ENCODE data around the gene DCLRE1C.
"Not testable (repeated sequence)": the region's sequence is repeated elsewhere in the genome, so short reads cannot be mapped to it uniquely, and the experiment has no call there.

The DCLRE1C gene

DNA sequence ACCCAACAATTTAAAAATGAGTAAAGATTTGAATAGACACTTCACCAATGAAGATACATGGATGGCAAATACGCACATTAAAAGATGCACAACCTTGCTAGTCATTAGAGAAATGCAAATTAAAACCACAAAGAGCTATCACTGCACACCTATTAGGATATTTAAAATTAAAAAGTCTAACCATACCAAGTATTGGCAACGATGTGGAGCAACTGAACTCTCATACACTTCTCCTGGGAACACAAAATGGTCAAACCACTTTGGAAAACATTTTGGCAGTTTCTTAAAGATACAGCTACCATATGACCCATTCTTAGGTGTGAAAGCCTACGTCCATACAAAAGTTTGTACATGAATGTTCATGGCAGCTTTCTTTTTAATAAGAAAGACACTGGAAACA lies 36.1 kb downstream of the DCLRE1C start:
- DNase-seq (ENCODE audit: low read depth, low spot score) = no peak
- WGBS (ENCODE audit: insufficient coverage, insufficient read length) = no CpG with 5 or more reads among the region's 3 CpGs
- Histone ChIP-seq H3K4me3 (ENCODE audit: low read length) (no peak overlapping the region), H3K36me3 (ENCODE audit: control insufficient read depth, insufficient read depth, low read length) (peaks cover 3% of the 10 kb centered on the region; the same call in 1 of the 2 replicates), H3K4me1 (ENCODE audit: control insufficient read depth, insufficient read depth, low read length) (no peaks in the 10 kb centered on the region), H3K9me3 (ENCODE audit: control insufficient read depth, insufficient read depth, low read length) (no peaks in the 10 kb centered on the region), H3K27me3 (ENCODE audit: control insufficient read depth, insufficient read depth, low read length) (no peaks in the 10 kb centered on the region), H3K27ac (ENCODE audit: low read length) (no peak overlapping the region)

DNA sequence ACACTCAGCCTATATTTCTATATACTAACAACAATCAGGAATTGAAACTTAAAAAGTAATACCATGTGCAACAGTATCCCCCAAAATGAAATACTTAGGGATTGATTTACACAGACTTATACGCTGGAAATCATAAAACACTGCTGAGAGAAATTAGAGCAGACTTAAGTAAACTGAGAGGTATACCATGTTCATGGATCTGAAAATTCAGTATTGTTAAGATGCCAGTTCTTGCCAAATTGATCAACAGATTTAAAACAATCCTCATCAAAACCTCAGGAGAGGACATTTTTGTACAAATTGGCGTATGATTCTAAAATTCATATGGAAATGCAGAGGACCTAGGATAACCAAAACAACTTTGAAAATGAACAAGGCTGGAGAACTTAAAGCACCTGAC lies 37.3 kb downstream of the DCLRE1C start:
- H3K27me3 ChIP-seq (ENCODE audit: control insufficient read depth, insufficient read depth, low read length) = no peaks in the 10 kb centered on the region
- H3K4me3 ChIP-seq (ENCODE audit: low read length) = no peak overlapping the region
- no peaks in the 10 kb centered on the region for H3K9me3 ChIP-seq (ENCODE audit: control insufficient read depth, insufficient read depth, low read length)
- H3K36me3 ChIP-seq (ENCODE audit: control insufficient read depth, insufficient read depth, low read length) = no peaks in the 10 kb centered on the region; the same call in 1 of the 2 replicates
- no peaks in the 10 kb centered on the region for H3K4me1 ChIP-seq (ENCODE audit: control insufficient read depth, insufficient read depth, low read length)
- DNase-seq (ENCODE audit: low read depth, low spot score) = no peak
- WGBS (ENCODE audit: insufficient coverage, insufficient read length) = no CpG with 5 or more reads among the region's 2 CpGs
- H3K27ac ChIP-seq (ENCODE audit: low read length) = no peak overlapping the region

- Histone ChIP-seq H3K4me3 (ENCODE audit: low read length) (no peak overlapping the region), H3K27me3 (ENCODE audit: control insufficient read depth, insufficient read depth, low read length) (no peaks in the 10 kb centered on the region), H3K9me3 (ENCODE audit: control insufficient read depth, insufficient read depth, low read length) (no peaks in the 10 kb centered on the region), H3K4me1 (ENCODE audit: control insufficient read depth, insufficient read depth, low read length) (no peaks in the 10 kb centered on the region), H3K27ac (ENCODE audit: low read length) (no peak overlapping the region), H3K36me3 (ENCODE audit: control insufficient read depth, insufficient read depth, low read length) (peaks cover 4% of the 10 kb centered on the region; the same call in 1 of the 2 replicates)
- no peak for DNase-seq (ENCODE audit: low read depth, low spot score)
- WGBS (ENCODE audit: insufficient coverage, insufficient read length) = no CpG with 5 or more reads among the region's 3 CpGs
Observed at GRCh38 chr10:14911801-14912200, 42.1 kb downstream of the DCLRE1C start.

DNA sequence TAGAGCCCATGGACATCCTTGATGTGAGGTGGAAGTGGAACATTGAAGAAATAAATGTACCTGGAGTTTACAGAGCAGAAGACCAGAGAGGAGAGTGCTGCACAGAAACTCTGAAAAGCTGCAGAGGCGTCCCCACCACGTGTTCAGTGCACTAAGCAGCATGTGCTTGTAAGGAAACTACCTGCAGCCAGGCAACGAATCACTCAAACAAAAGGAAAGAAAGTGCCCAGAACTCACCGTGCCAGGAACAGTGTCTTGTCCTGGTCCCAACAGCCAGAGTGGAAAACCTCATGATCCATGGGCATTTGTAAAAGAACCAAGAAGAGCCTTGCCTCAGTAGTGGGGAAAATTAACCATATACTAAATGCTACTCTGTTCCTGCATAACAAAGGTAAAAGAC lies 42.9 kb downstream of the DCLRE1C start:
- WGBS (ENCODE audit: insufficient coverage, insufficient read length) = no CpG with 5 or more reads among the region's 4 CpGs
- Histone ChIP-seq H3K4me3 (ENCODE audit: low read length) (no peak overlapping the region), H3K27ac (ENCODE audit: low read length) (no peak overlapping the region), H3K4me1 (ENCODE audit: control insufficient read depth, insufficient read depth, low read length) (no peaks in the 10 kb centered on the region), H3K27me3 (ENCODE audit: control insufficient read depth, insufficient read depth, low read length) (no peaks in the 10 kb centered on the region), H3K9me3 (ENCODE audit: control insufficient read depth, insufficient read depth, low read length) (no peaks in the 10 kb centered on the region), H3K36me3 (ENCODE audit: control insufficient read depth, insufficient read depth, low read length) (peaks cover 5% of the 10 kb centered on the region; the same call in 1 of the 2 replicates)
- no peak for DNase-seq (ENCODE audit: low read depth, low spot score)

DNA sequence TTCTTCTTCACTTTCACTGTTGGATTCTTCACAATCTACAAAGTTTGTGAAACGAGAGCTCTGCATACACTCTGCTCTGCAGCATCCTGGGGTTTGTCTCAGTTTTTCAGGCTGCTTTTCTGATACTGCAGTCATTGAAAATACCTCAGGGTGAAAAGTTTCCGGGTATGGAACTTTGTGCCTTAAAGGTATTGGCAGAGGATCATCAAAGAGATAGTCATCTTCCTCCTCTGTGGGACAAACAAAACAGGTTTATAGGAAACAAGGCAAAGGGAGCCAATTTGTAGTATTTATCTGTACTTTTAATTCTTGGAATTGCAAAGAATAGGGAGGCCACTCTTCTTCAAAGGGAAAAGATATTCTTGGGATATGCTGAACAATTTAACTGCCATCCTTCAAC lies 44.8 kb downstream of the DCLRE1C start:
- Histone ChIP-seq H3K4me3 (ENCODE audit: low read length) (no peak overlapping the region), H3K36me3 (ENCODE audit: control insufficient read depth, insufficient read depth, low read length) (peaks cover 5% of the 10 kb centered on the region; the same call in 1 of the 2 replicates), H3K4me1 (ENCODE audit: control insufficient read depth, insufficient read depth, low read length) (no peaks in the 10 kb centered on the region), H3K9me3 (ENCODE audit: control insufficient read depth, insufficient read depth, low read length) (no peaks in the 10 kb centered on the region), H3K27me3 (ENCODE audit: control insufficient read depth, insufficient read depth, low read length) (no peaks in the 10 kb centered on the region), H3K27ac (ENCODE audit: low read length) (no peak overlapping the region)
- DNase-seq (ENCODE audit: low read depth, low spot score) = no peak
- no CpG with 5 or more reads among the region's 2 CpGs for WGBS (ENCODE audit: insufficient coverage, insufficient read length)

GRCh38 chr10:14907591-14907990 lies 46.3 kb downstream of the DCLRE1C start:
- not testable (repeated sequence) for H3K27ac ChIP-seq (ENCODE audit: low read length); H3K4me1 ChIP-seq (ENCODE audit: control insufficient read depth, insufficient read depth, low read length); DNase-seq (ENCODE audit: low read depth, low spot score); H3K36me3 ChIP-seq (ENCODE audit: control insufficient read depth, insufficient read depth, low read length); H3K27me3 ChIP-seq (ENCODE audit: control insufficient read depth, insufficient read depth, low read length); H3K4me3 ChIP-seq (ENCODE audit: low read length); H3K9me3 ChIP-seq (ENCODE audit: control insufficient read depth, insufficient read depth, low read length)
- WGBS (ENCODE audit: insufficient coverage, insufficient read length) = no CpG with 5 or more reads among the region's 4 CpGs

DNA sequence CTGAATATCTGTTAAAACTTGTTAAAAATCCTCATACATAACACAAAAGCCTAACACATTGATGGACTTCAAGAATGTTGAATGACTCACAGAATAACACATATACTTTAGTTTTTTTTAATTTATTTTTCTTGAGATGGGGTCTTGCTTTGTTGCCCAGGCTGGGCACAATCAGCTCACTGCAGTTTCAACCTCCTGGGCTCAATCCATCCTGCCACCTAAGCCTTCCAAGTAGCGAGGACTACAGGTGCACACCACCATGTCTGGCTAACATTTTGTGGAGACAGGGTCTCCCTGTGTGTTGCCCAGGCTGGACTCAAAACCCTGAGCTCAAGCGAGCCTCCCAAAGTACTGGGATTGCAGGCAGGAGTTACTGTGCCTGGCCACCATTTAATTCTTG lies 47.1 kb downstream of the DCLRE1C start:
- no peak for DNase-seq (ENCODE audit: low read depth, low spot score)
- Histone ChIP-seq H3K27me3 (ENCODE audit: control insufficient read depth, insufficient read depth, low read length) (no peaks in the 10 kb centered on the region), H3K9me3 (ENCODE audit: control insufficient read depth, insufficient read depth, low read length) (no peaks in the 10 kb centered on the region), H3K27ac (ENCODE audit: low read length) (no peak overlapping the region), H3K4me3 (ENCODE audit: low read length) (no peak overlapping the region), H3K4me1 (ENCODE audit: control insufficient read depth, insufficient read depth, low read length) (no peaks in the 10 kb centered on the region), H3K36me3 (ENCODE audit: control insufficient read depth, insufficient read depth, low read length) (peaks cover 5% of the 10 kb centered on the region; the same call in 1 of the 2 replicates)
- no CpG with 5 or more reads among the region's 2 CpGs for WGBS (ENCODE audit: insufficient coverage, insufficient read length)

- DNase-seq (ENCODE audit: low read depth, low spot score) = no peak
- H3K36me3 ChIP-seq (ENCODE audit: control insufficient read depth, insufficient read depth, low read length) = peaks cover 5% of the 10 kb centered on the region; the same call in 1 of the 2 replicates
- no peaks in the 10 kb centered on the region for H3K4me1 ChIP-seq (ENCODE audit: control insufficient read depth, insufficient read depth, low read length)
- H3K27me3 ChIP-seq (ENCODE audit: control insufficient read depth, insufficient read depth, low read length) = no peaks in the 10 kb centered on the region
- no peaks in the 10 kb centered on the region for H3K9me3 ChIP-seq (ENCODE audit: control insufficient read depth, insufficient read depth, low read length)
- no CpG with 5 or more reads among the region's 2 CpGs for WGBS (ENCODE audit: insufficient coverage, insufficient read length)
- no peak overlapping the region for H3K4me3 ChIP-seq (ENCODE audit: low read length)
- H3K27ac ChIP-seq (ENCODE audit: low read length) = no peak overlapping the region
Observed at GRCh38 chr10:14905890-14906289, 48.0 kb downstream of the DCLRE1C start.

- no peak overlapping the region for H3K27ac ChIP-seq (ENCODE audit: low read length)
- no peaks in the 10 kb centered on the region for H3K27me3 ChIP-seq (ENCODE audit: control insufficient read depth, insufficient read depth, low read length)
- no peaks in the 10 kb centered on the region for H3K4me1 ChIP-seq (ENCODE audit: control insufficient read depth, insufficient read depth, low read length)
- no peaks in the 10 kb centered on the region for H3K9me3 ChIP-seq (ENCODE audit: control insufficient read depth, insufficient read depth, low read length)
- DNase-seq (ENCODE audit: low read depth, low spot score) = no peak
- no CpG with 5 or more reads among the region's 2 CpGs for WGBS (ENCODE audit: insufficient coverage, insufficient read length)
- no peak overlapping the region for H3K4me3 ChIP-seq (ENCODE audit: low read length)
- H3K36me3 ChIP-seq (ENCODE audit: control insufficient read depth, insufficient read depth, low read length) = peaks cover 3% of the 10 kb centered on the region; the same call in 1 of the 2 replicates
Observed at GRCh38 chr10:14904864-14905263, 49.0 kb downstream of the DCLRE1C start.

DNA sequence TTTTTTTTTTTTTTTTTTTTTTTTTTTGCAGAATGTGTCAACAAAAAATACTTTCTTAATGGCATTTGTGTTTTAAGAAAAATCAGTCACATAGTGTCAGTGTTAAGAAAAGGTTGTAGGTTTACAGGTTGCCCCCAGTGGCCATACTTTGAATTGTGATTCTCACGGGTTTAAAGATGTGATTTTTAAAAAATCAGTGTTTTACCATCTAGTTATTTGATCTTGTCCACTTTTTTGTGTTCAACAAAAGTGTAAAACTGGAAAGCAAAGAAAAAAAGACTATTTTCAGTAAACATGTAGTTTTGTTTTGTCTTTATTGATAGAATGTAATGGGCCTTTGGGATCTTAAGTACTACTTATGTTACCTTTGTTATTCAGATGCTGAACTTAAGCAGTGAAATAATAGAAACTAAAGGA lies 49.6 kb downstream of the DCLRE1C start:
- Histone ChIP-seq H3K4me1 (ENCODE audit: control insufficient read depth, insufficient read depth, low read length) (no peaks in the 10 kb centered on the region), H3K27ac (ENCODE audit: low read length) (no peak overlapping the region), H3K36me3 (ENCODE audit: control insufficient read depth, insufficient read depth, low read length) (peaks cover 3% of the 10 kb centered on the region; the same call in 1 of the 2 replicates), H3K27me3 (ENCODE audit: control insufficient read depth, insufficient read depth, low read length) (no peaks in the 10 kb centered on the region), H3K4me3 (ENCODE audit: low read length) (no peak overlapping the region), H3K9me3 (ENCODE audit: control insufficient read depth, insufficient read depth, low read length) (no peaks in the 10 kb centered on the region)
- no CpG with 5 or more reads among the region's 1 CpG for WGBS (ENCODE audit: insufficient coverage, insufficient read length)
- DNase-seq (ENCODE audit: low read depth, low spot score) = no peak

GRCh38 chr10:14891151-14891550 lies 62.7 kb downstream of the DCLRE1C start:
- Histone ChIP-seq H3K36me3 (ENCODE audit: control insufficient read depth, insufficient read depth, low read length) (no peaks in the 10 kb centered on the region; the same call in 1 of the 2 replicates), H3K27ac (ENCODE audit: low read length) (no peak overlapping the region), H3K4me3 (ENCODE audit: low read length) (no peak overlapping the region), H3K9me3 (ENCODE audit: control insufficient read depth, insufficient read depth, low read length) (no peaks in the 10 kb centered on the region), H3K4me1 (ENCODE audit: control insufficient read depth, insufficient read depth, low read length) (no peaks in the 10 kb centered on the region), H3K27me3 (ENCODE audit: control insufficient read depth, insufficient read depth, low read length) (no peaks in the 10 kb centered on the region)
- WGBS (ENCODE audit: insufficient coverage, insufficient read length) = no CpG with 5 or more reads among the region's 1 CpG
- DNase-seq (ENCODE audit: low read depth, low spot score) = no peak

All from iPS DF 6.9 (cell line).